ENCODE data around the gene ZDHHC5.

ZDHHC5 gene

GRCh38 chr11:57667736-57668433 is at the start of gene ZDHHC5:
TSS of gene ZDHHC5 (plus strand) at chr11:57668114. CDS start at chr11:57673091, 4,977 bp downstream.
- DNase-seq: peak; percentile 100

- DNase-seq: no peak
Measured at GRCh38 chr11:57618438-57618837, 49.5 kb upstream of the ZDHHC5 start.

- DNase-seq: no peak
Measured at GRCh38 chr11:57619331-57619730, 48.6 kb upstream of the ZDHHC5 start.

GRCh38 chr11:57620467-57620866 is 47.4 kb upstream of the ZDHHC5 start:
- no peak for DNase-seq

GRCh38 chr11:57622263-57622662 is 45.7 kb upstream of the ZDHHC5 start:
- DNase-seq: no peak

- no peak for DNase-seq
Measured at GRCh38 chr11:57624864-57625263, 43.0 kb upstream of the ZDHHC5 start.

- DNase-seq: no peak
Measured at GRCh38 chr11:57626895-57627294, 41.0 kb upstream of the ZDHHC5 start.

GRCh38 chr11:57630171-57630570 is 37.7 kb upstream of the ZDHHC5 start:
- no peak for DNase-seq

- DNase-seq: no peak
Measured at GRCh38 chr11:57632116-57632515, 35.8 kb upstream of the ZDHHC5 start.

GRCh38 chr11:57633394-57634070 is 34.4 kb upstream of the ZDHHC5 start:
- DNase-seq: no peak

- DNase-seq: no peak
Measured at GRCh38 chr11:57634311-57634710, 33.6 kb upstream of the ZDHHC5 start.

GRCh38 chr11:57635246-57635645 is 32.7 kb upstream of the ZDHHC5 start:
- DNase-seq: no peak

- no peak for DNase-seq
Measured at GRCh38 chr11:57637626-57638004, 30.3 kb upstream of the ZDHHC5 start.

- DNase-seq: peak; percentile 50
Measured at GRCh38 chr11:57638005-57638781, 29.7 kb upstream of the ZDHHC5 start.

- no peak for DNase-seq
Measured at GRCh38 chr11:57638811-57639320, 29.0 kb upstream of the ZDHHC5 start.

- no peak for DNase-seq
Measured at GRCh38 chr11:57639321-57640067, 28.4 kb upstream of the ZDHHC5 start.

GRCh38 chr11:57640068-57640800 is 27.7 kb upstream of the ZDHHC5 start:
- no peak for DNase-seq

- peak; percentile 31 for DNase-seq
Measured at GRCh38 chr11:57641011-57641807, 26.7 kb upstream of the ZDHHC5 start.

GRCh38 chr11:57643802-57644201 is 24.1 kb upstream of the ZDHHC5 start:
- no peak for DNase-seq

- peak; percentile 56 for DNase-seq
Measured at GRCh38 chr11:57644748-57645688, 22.9 kb upstream of the ZDHHC5 start.

All from NCI-H1092 treated with DMSO at 0.1 percent for 48 hours (cell line).